HepG2 (cell line): ENCODE results near the gene MYL11. TPM values are rescaled to one million over a fixed set of nuclear protein-coding genes. Genes with fewer than 3 reads are reported as not detected.
A peak's percentile ranks its signal among the peaks of the same experiment; 100 is the strongest.

ENCODE experiments used
- AGO2 ChIP-seq: fragments of 200-400 bp; formaldehyde crosslinking; optimal IDR thresholded peaks from 2 replicates; pipeline ENCODE3; 2017; ENCODE audit warnings: mild to moderate bottlenecking, low read depth, low read length, moderate library complexity
- RAD51 ChIP-seq: fragments of 450-650 bp; IDR thresholded peaks from 2 replicates; pipeline ENCODE4 v1.6.1; 2016; ENCODE audit warnings: borderline replicate concordance
- ZNF138 ChIP-seq: sonication (generic); formaldehyde crosslinking; IDR thresholded peaks from 2 replicates; pipeline ENCODE4 v1.5.0; 2020; ENCODE audit warnings: mild to moderate bottlenecking, low read depth, missing genetic modification reagents
- ZNF18 ChIP-seq: sonication (generic); formaldehyde crosslinking; IDR thresholded peaks from 2 replicates; pipeline ENCODE4 v1.8.0; 2022; ENCODE audit warnings: mild to moderate bottlenecking, missing genetic modification reagents; ENCODE audit not compliant: insufficient replicate concordance
- ZNF580 ChIP-seq: IDR thresholded peaks from 2 replicates; pipeline ENCODE4 v1.6.1; 2016; ENCODE audit warnings: low read depth, borderline replicate concordance
- ZSCAN21 ChIP-seq: sonication (generic); formaldehyde crosslinking; IDR thresholded peaks from 2 replicates; pipeline ENCODE4 v1.8.0; 2022; ENCODE audit warnings: mild to moderate bottlenecking, missing genetic modification reagents, moderate library complexity, borderline replicate concordance
- polyA plus RNA-seq, 8 experiments: library from polyadenylated mRNA; depleted of rRNA in 3 of 8; stranded (reverse) in 7 of 8; unstranded in 1 of 8; fragments of >200 nt; fragmentation: Illumina TruSeq in 4 of 8; extraction: Trizol in 4 of 8; gene quantifications; 2 replicates each; pipeline versions ENCODE4 v1.2.1 to v1.2.3, GENCODE V29; 2011 to 2016; ENCODE audit warnings: low read depth in 4 of 8, missing spikeins in 1 of 8, mixed read lengths in 1 of 8; ENCODE audit not compliant: insufficient read depth in 1 of 8
- total RNA-seq, 5 experiments: library from RNA; depleted of rRNA; stranded (reverse); fragments of >200 nt; fragmentation: Illumina TruSeq; extraction: Trizol; gene quantifications; 2 replicates each; pipeline ENCODE4 v1.2.3, GENCODE V29; 2016; ENCODE audit warnings: low read depth in 1 of 5
- TF ChIP-seq, protein P1 (sequence below), 2 experiments: fragments of 450-650 bp in 1 of 2; sonication (generic) in 1 of 2; formaldehyde crosslinking in 1 of 2; IDR thresholded peaks; 2 replicates each; pipeline versions ENCODE4 v1.6.1 to v1.8.0; 2016 to 2022; ENCODE audit warnings: antibody characterized with exemption in 1 of 2, mild to moderate bottlenecking in 1 of 2, missing genetic modification reagents in 1 of 2
- TF ChIP-seq, protein P2 (sequence below): IDR thresholded peaks from 2 replicates; pipeline ENCODE4 v1.6.1; 2016; ENCODE audit warnings: control low read depth
- TF ChIP-seq, protein P3 (sequence below): sonication (generic); formaldehyde crosslinking; IDR thresholded peaks from 2 replicates; pipeline ENCODE4 v1.4.0; 2020; ENCODE audit warnings: missing genetic modification reagents
- TF ChIP-seq, protein P4 (sequence below): sonication (generic); formaldehyde crosslinking; IDR thresholded peaks from 2 replicates; pipeline ENCODE4 v1.4.0; 2020; ENCODE audit warnings: missing genetic modification reagents

MYL11 gene
- total and polyA plus RNA-seq, 2 of the 13 experiments (the other 11 are each of a cell fraction or from before 2014, with no cell fraction given): not detected

DNA sequence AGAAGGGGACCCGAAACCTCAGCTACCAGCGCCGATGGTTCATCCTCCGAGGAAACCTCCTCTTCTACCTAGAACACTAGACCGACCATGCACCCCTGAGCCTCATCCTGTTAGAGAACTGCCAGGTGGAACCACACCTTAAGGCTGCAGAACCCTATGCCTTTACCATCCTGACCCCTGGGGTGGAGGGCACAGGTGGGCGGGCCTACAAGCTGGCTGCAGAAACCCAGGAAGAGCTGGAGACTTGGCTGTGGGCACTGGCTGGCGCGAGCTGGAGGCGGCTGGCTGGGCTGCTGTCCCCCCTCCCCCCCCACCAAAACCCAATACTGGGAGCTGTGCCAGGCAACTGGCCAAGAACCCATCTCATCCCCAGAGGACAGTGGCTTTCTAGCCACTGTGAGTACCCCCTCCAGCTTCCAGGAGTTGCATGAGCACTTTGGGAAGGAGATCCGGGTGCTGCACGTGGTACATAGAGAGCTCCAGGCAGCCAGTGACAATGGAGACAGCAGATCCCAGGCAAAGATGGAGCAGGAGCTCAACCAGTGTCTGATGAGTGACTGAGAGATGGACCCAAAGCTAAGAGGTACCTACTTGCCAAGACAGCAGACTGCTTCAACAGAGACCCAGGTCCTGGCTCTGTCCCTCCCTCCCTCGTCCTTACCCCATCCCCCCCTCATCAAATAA, 18.1 kb upstream of the MYL11 start (continued):
- TF ChIP-seq, protein P1, sequence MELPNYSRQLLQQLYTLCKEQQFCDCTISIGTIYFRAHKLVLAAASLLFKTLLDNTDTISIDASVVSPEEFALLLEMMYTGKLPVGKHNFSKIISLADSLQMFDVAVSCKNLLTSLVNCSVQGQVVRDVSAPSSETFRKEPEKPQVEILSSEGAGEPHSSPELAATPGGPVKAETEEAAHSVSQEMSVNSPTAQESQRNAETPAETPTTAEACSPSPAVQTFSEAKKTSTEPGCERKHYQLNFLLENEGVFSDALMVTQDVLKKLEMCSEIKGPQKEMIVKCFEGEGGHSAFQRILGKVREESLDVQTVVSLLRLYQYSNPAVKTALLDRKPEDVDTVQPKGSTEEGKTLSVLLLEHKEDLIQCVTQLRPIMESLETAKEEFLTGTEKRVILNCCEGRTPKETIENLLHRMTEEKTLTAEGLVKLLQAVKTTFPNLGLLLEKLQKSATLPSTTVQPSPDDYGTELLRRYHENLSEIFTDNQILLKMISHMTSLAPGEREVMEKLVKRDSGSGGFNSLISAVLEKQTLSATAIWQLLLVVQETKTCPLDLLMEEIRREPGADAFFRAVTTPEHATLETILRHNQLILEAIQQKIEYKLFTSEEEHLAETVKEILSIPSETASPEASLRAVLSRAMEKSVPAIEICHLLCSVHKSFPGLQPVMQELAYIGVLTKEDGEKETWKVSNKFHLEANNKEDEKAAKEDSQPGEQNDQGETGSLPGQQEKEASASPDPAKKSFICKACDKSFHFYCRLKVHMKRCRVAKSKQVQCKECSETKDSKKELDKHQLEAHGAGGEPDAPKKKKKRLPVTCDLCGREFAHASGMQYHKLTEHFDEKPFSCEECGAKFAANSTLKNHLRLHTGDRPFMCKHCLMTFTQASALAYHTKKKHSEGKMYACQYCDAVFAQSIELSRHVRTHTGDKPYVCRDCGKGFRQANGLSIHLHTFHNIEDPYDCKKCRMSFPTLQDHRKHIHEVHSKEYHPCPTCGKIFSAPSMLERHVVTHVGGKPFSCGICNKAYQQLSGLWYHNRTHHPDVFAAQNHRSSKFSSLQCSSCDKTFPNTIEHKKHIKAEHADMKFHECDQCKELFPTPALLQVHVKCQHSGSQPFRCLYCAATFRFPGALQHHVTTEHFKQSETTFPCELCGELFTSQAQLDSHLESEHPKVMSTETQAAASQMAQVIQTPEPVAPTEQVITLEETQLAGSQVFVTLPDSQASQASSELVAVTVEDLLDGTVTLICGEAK (IDR thresholded peaks at IDR 0.05): no peak
- TF ChIP-seq, protein P1 (CRISPR knock-in tag; IDR thresholded peaks at IDR 0.05): 0 out of 2 replicates have a peak, but pooled peaks have one; percentile 13
- TF ChIP-seq, protein P2, sequence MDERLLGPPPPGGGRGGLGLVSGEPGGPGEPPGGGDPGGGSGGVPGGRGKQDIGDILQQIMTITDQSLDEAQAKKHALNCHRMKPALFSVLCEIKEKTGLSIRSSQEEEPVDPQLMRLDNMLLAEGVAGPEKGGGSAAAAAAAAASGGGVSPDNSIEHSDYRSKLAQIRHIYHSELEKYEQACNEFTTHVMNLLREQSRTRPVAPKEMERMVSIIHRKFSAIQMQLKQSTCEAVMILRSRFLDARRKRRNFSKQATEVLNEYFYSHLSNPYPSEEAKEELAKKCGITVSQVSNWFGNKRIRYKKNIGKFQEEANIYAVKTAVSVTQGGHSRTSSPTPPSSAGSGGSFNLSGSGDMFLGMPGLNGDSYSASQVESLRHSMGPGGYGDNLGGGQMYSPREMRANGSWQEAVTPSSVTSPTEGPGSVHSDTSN (CRISPR knock-in tag): no peak
- peak; percentile 32; the same call in 1 of the 2 replicates for TF ChIP-seq ZSCAN21 (CRISPR knock-in tag)
- TF ChIP-seq ZNF580: 0 out of 2 replicates have a peak, but pooled peaks have one; percentile 18
- peak; percentile 48 for TF ChIP-seq ZNF18 (CRISPR knock-in tag)
- no peak for TF ChIP-seq RAD51
- TF ChIP-seq, protein P3, sequence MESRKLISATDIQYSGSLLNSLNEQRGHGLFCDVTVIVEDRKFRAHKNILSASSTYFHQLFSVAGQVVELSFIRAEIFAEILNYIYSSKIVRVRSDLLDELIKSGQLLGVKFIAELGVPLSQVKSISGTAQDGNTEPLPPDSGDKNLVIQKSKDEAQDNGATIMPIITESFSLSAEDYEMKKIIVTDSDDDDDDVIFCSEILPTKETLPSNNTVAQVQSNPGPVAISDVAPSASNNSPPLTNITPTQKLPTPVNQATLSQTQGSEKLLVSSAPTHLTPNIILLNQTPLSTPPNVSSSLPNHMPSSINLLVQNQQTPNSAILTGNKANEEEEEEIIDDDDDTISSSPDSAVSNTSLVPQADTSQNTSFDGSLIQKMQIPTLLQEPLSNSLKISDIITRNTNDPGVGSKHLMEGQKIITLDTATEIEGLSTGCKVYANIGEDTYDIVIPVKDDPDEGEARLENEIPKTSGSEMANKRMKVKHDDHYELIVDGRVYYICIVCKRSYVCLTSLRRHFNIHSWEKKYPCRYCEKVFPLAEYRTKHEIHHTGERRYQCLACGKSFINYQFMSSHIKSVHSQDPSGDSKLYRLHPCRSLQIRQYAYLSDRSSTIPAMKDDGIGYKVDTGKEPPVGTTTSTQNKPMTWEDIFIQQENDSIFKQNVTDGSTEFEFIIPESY (CRISPR knock-in tag): peak; percentile 77
- TF ChIP-seq, protein P4, sequence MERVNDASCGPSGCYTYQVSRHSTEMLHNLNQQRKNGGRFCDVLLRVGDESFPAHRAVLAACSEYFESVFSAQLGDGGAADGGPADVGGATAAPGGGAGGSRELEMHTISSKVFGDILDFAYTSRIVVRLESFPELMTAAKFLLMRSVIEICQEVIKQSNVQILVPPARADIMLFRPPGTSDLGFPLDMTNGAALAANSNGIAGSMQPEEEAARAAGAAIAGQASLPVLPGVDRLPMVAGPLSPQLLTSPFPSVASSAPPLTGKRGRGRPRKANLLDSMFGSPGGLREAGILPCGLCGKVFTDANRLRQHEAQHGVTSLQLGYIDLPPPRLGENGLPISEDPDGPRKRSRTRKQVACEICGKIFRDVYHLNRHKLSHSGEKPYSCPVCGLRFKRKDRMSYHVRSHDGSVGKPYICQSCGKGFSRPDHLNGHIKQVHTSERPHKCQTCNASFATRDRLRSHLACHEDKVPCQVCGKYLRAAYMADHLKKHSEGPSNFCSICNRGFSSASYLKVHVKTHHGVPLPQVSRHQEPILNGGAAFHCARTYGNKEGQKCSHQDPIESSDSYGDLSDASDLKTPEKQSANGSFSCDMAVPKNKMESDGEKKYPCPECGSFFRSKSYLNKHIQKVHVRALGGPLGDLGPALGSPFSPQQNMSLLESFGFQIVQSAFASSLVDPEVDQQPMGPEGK (CRISPR knock-in tag): 0 out of 2 replicates have a peak, but pooled peaks have one; percentile 9
- TF ChIP-seq AGO2: peak; percentile 32
- 0 out of 2 replicates have a peak, but pooled peaks have one; percentile 19 for TF ChIP-seq ZNF138 (CRISPR knock-in tag)
